Endothelial cell of umbilical vein (primary cell): ENCODE data around the gene PET100. TPM values are rescaled to one million over a fixed set of nuclear protein-coding genes. Genes with fewer than 3 reads are reported as not detected.

Source experiments
- BruUV-seq: library from RNA; stranded (reverse); fragments of 400-500 nt; replicated peaks from 2 replicates; lab custom pipeline; 2021; lab: Mats Ljungman, UMichigan
- CTCF ChIA-PET: fragments of 300-600, 350-600 bp; sonication (Branson Sonifier 250); formaldehyde crosslinking; loops from one replicate; lab custom pipeline; 2021; ENCODE audit warnings: antibody characterized with exemption, inconsistent platforms; lab: Charles Lee
- POLR2A ChIA-PET: fragments of 300-600, 350-600 bp; sonication (Branson Sonifier 250); formaldehyde crosslinking; loops from one replicate; lab custom pipeline; 2021; ENCODE audit warnings: antibody characterized with exemption, inconsistent platforms; lab: Charles Lee
- DNase-seq: peaks from one replicate; pipeline ENCODE4 v3.0.0-alpha.2; 2011; ENCODE audit warnings: low read depth, low spot score
- FAIRE-seq: peaks from 2 replicates; lab custom pipeline; 2011; peaks lifted over from hg19 to GRCh38; lab: Jason Lieb, UNC
- H2AFZ ChIP-seq: 2 replicates; pipeline ENCODE4 v1.6.0; 2012; ENCODE audit warnings: low read depth, low read length, control low read depth, inconsistent platforms
- H3K27ac ChIP-seq: 2 replicates; pipeline ENCODE4 v1.5.1; 2011; ENCODE audit warnings: low read depth, mild to moderate bottlenecking, control low read depth, low read length, moderate library complexity; ENCODE audit not compliant: insufficient read depth
- H3K27me3 ChIP-seq, 2 experiments: 2 replicates each; pipeline versions ENCODE4 v1.6.0 to v1.6.1; 2011; ENCODE audit warnings: low read length in 2 of 2, mixed read lengths in 1 of 2; ENCODE audit not compliant: control insufficient read depth in 2 of 2, insufficient read depth in 2 of 2
- H3K36me3 ChIP-seq, 2 experiments: 2 replicates in 1 of 2; 3 replicates in 1 of 2; pipeline ENCODE4 v1.5.1; 2011; ENCODE audit warnings: low read length in 2 of 2, mild to moderate bottlenecking in 1 of 2, moderate library complexity in 1 of 2; ENCODE audit not compliant: control insufficient read depth in 2 of 2, insufficient read depth in 2 of 2; ENCODE audit errors: extremely low read depth in 1 of 2
- H3K4me1 ChIP-seq: 3 replicates; pipeline ENCODE4 v1.5.1; 2011; ENCODE audit warnings: mild to moderate bottlenecking, low read length; ENCODE audit not compliant: control insufficient read depth, insufficient read depth; ENCODE audit errors: extremely low read depth
- H3K4me2 ChIP-seq: 2 replicates; pipeline ENCODE4 v1.6.1; 2011; ENCODE audit warnings: low read length, control low read depth, mixed read lengths; ENCODE audit not compliant: insufficient read depth
- H3K4me3 ChIP-seq, 3 experiments: fragments of 200-600 bp in 1 of 3; sonication (generic), shearing (Covaris generic) in 1 of 3; replicated peaks in 1 of 3; 2 replicates each; pipeline ENCODE4 v1.5.1; 2011 to 2016; ENCODE audit warnings: control low read depth in 3 of 3, low read length in 3 of 3, mild to moderate bottlenecking in 2 of 3, inconsistent platforms in 1 of 3, low read depth in 1 of 3, moderate library complexity in 1 of 3; ENCODE audit not compliant: insufficient read depth in 1 of 3
- H3K79me2 ChIP-seq: 2 replicates; pipeline ENCODE4 v1.6.0; 2012; ENCODE audit warnings: low read length, inconsistent platforms; ENCODE audit not compliant: control insufficient read depth, insufficient read depth
- H3K9ac ChIP-seq: replicated peaks from 2 replicates; pipeline ENCODE3; 2011; ENCODE audit warnings: low read length, control low read depth; ENCODE audit not compliant: insufficient read depth; ENCODE audit errors: extremely low read depth
- H3K9me1 ChIP-seq: replicated peaks from 3 replicates; pipeline ENCODE4 v1.6.0; 2011; ENCODE audit warnings: mild to moderate bottlenecking, low read length; ENCODE audit not compliant: control insufficient read depth, insufficient read depth; ENCODE audit errors: extremely low read depth
- H3K9me3 ChIP-seq: replicated peaks from 2 replicates; pipeline ENCODE4 v1.5.1; 2012; ENCODE audit warnings: low read length, inconsistent platforms; ENCODE audit not compliant: control insufficient read depth, insufficient read depth
- H4K20me1 ChIP-seq: replicated peaks from 2 replicates; pipeline ENCODE3; 2011; ENCODE audit warnings: mild to moderate bottlenecking, low read length; ENCODE audit not compliant: control insufficient read depth, insufficient read depth; ENCODE audit errors: extremely low read depth
- EZH2 ChIP-seq: IDR thresholded peaks from 2 replicates; pipeline ENCODE4 v1.6.1; 2012; ENCODE audit warnings: borderline replicate concordance, low read depth, mild to moderate bottlenecking, moderate library complexity, low read length, inconsistent platforms; ENCODE audit not compliant: severe bottlenecking
- FOS ChIP-seq: IDR thresholded peaks from 2 replicates; pipeline ENCODE4 v1.6.1; 2011; ENCODE audit warnings: mild to moderate bottlenecking, low read length, moderate library complexity, borderline replicate concordance; ENCODE audit not compliant: insufficient read depth
- GATA2 ChIP-seq: IDR thresholded peaks from 2 replicates; pipeline ENCODE4 v1.7.0; 2011; ENCODE audit warnings: low read depth, mild to moderate bottlenecking, moderate library complexity, mixed read lengths, low read length; ENCODE audit not compliant: insufficient read length, insufficient read depth
- JUN ChIP-seq: IDR thresholded peaks from 2 replicates; pipeline ENCODE4 v1.6.1; 2011; ENCODE audit warnings: borderline replicate concordance, low read depth; ENCODE audit not compliant: insufficient read length, insufficient read depth
- MYC ChIP-seq: IDR thresholded peaks from one replicate; pipeline ENCODE4 v1.6.1; 2011; ENCODE audit warnings: mild to moderate bottlenecking, low read depth, low read length
- POLR2A ChIP-seq: IDR thresholded peaks from 2 replicates; pipeline ENCODE4 v1.6.1; 2012; ENCODE audit warnings: low read depth, mild to moderate bottlenecking, control low read depth, low read length
- POLR2AphosphoS5 ChIP-seq: IDR thresholded peaks from 2 replicates; pipeline ENCODE4 v1.6.1; 2012; ENCODE audit warnings: low read depth, mild to moderate bottlenecking, control low read depth, low read length, moderate library complexity; ENCODE audit not compliant: insufficient read depth
- dilution Hi-C: fragments of 300-500 bp; cut with MboI; formaldehyde crosslinking; loops from one replicate; pipeline ENCODE4 v1.15.0; 2019; ENCODE audit warnings: low sequenced_read_pairs; ENCODE audit not compliant: extremely low pct_ligation_motif_present
- intact Hi-C: fragments of 100-400 bp; cut with micrococcal nuclease; formaldehyde crosslinking; loops from one replicate; pipeline ENCODE4 v1.10.0; 2022
- polyA plus RNA-seq, 4 experiments: library from polyadenylated mRNA; depleted of rRNA in 3 of 4; stranded (reverse) in 3 of 4; unstranded in 1 of 4; fragments of >200 nt; gene quantifications; 2 replicates each; pipeline versions ENCODE4 v1.2.1 to v1.2.3, GENCODE V29; 2011 to 2012; ENCODE audit warnings: missing spikeins in 1 of 4
- total RNA-seq: library from RNA; stranded (reverse); gene quantifications from 2 replicates; pipeline ENCODE4 v1.2.3, GENCODE V29; 2021
- TF ChIP-seq, protein P1 (sequence below): IDR thresholded peaks from 2 replicates; pipeline ENCODE4 v1.6.1; 2011; ENCODE audit not compliant: insufficient read depth, insufficient read length
- TF ChIP-seq, protein P2 (sequence below), 2 donors: IDR thresholded peaks; 1 replicate in 1 of 2; 2 replicates in 1 of 2; pipeline ENCODE4 v1.5.1; 2011; ENCODE audit warnings: low read length in 2 of 2, mild to moderate bottlenecking in 2 of 2, moderate library complexity in 2 of 2, control low read depth in 1 of 2, inconsistent platforms in 1 of 2, low read depth in 1 of 2; ENCODE audit not compliant: insufficient read depth in 1 of 2; ENCODE audit errors: extremely low read depth in 1 of 2

The PET100 gene
- total and polyA plus RNA-seq, 2 donors (not counting 3 experiments of a cell fraction or from before 2014, with no cell fraction given), result 55.0 to 172 TPM

DNA sequence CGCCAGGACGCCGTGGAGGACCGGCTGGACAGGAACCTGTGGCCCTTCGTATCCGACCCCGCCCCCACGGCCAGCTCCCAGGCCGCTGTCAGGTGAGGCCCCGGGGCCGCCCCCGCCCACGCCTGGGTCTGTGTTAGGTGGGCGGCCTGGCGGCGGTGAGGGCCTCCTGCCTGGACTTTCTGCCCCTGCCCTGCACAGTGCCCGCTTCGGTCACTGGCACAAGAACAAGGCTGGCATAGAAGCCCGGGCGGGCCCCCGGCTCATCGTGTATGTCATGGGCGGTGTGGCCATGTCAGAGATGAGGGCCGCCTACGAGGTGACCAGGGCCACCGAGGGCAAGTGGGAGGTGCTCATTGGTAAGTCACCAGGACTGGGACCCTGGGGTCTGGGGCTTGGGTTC, 17.6 kb downstream of the PET100 start:
- H3K9ac ChIP-seq, result no peak overlapping the region
- ChIA-PET CTCF (interaction anchor here (1.4 kb wide), 1 partner anchor 34 kb away, joined by 3 read pairs; the partner anchor contains the start of gene TRAPPC5), POLR2A (no interaction called here)
- BruUV-seq, result no TSS peak
- no peaks in the 10 kb centered on the region for H3K9me3 ChIP-seq
- intact Hi-C loops, result no loop called here
- no peak overlapping the region for H3K4me2 ChIP-seq
- DNase-seq (no peak), FAIRE-seq (no peak)
- H2AFZ ChIP-seq, result no peak overlapping the region
- no peaks in the 10 kb centered on the region for H4K20me1 ChIP-seq
- H3K4me1 ChIP-seq, result peaks cover 2% of the 10 kb centered on the region
- H3K27ac ChIP-seq, result no peak overlapping the region
- dilution Hi-C loops, result no loop called here
- H3K36me3 ChIP-seq, result no peaks in the 10 kb centered on the region
- H3K4me3 ChIP-seq, result no peak overlapping the region
- no peaks in the 10 kb centered on the region for H3K79me2 ChIP-seq
- TF ChIP-seq GATA2 (no peak), EZH2 (no peak), JUN (no peak), FOS (no peak), MYC (no peak), POLR2AphosphoS5 (no peak), POLR2A (no peak)
- TF ChIP-seq, protein P1, sequence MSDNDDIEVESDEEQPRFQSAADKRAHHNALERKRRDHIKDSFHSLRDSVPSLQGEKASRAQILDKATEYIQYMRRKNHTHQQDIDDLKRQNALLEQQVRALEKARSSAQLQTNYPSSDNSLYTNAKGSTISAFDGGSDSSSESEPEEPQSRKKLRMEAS, result no peak
- TF ChIP-seq, protein P2, sequence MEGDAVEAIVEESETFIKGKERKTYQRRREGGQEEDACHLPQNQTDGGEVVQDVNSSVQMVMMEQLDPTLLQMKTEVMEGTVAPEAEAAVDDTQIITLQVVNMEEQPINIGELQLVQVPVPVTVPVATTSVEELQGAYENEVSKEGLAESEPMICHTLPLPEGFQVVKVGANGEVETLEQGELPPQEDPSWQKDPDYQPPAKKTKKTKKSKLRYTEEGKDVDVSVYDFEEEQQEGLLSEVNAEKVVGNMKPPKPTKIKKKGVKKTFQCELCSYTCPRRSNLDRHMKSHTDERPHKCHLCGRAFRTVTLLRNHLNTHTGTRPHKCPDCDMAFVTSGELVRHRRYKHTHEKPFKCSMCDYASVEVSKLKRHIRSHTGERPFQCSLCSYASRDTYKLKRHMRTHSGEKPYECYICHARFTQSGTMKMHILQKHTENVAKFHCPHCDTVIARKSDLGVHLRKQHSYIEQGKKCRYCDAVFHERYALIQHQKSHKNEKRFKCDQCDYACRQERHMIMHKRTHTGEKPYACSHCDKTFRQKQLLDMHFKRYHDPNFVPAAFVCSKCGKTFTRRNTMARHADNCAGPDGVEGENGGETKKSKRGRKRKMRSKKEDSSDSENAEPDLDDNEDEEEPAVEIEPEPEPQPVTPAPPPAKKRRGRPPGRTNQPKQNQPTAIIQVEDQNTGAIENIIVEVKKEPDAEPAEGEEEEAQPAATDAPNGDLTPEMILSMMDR (IDR thresholded peaks at IDR 0.05; ENCODE audit: extremely low read depth in 1 of 2, insufficient read depth in 1 of 2, low read depth in 1 of 2, low read length in 2 of 2), result no peak
- H3K27me3 ChIP-seq, result peaks cover 0 to 2% of the 10 kb centered on the region in 2 experiments
- no peaks in the 10 kb centered on the region for H3K9me1 ChIP-seq
